ENCODE data around the gene SLC25A47. TPM values are rescaled to one million over a fixed set of nuclear protein-coding genes. Genes with fewer than 3 reads are reported as not detected.

The SLC25A47 gene
- total RNA-seq, 3 donors from 2014 or later: 0.17 TPM; not detected in 2

- H3K9me3 ChIP-seq: no peaks in the 10 kb centered on the region
- DNase-seq (no peak), ATAC-seq (no peak)
- H3K4me1 ChIP-seq (ENCODE audit: low read depth): no peaks in the 10 kb centered on the region
- H3K36me3 ChIP-seq (ENCODE audit: low read depth): no peaks in the 10 kb centered on the region
- H3K4me3 ChIP-seq: no peak overlapping the region
- intact Hi-C loops (cut with DNase I, micrococcal nuclease): no loop called here
- TF ChIP-seq CTCF (IDR thresholded peaks at IDR 0.05): no peak
Measured at GRCh38 chr14:100350986-100351385, 27.8 kb downstream of the SLC25A47 start.

GRCh38 chr14:100358396-100358795 lies 35.3 kb downstream of the SLC25A47 start:
- DNase-seq (no peak), ATAC-seq (no peak)
- no peaks in the 10 kb centered on the region for H3K9me3 ChIP-seq
- intact Hi-C loops (cut with DNase I, micrococcal nuclease): no loop called here
- H3K36me3 ChIP-seq (ENCODE audit: low read depth): no peaks in the 10 kb centered on the region
- no peak overlapping the region for H3K4me3 ChIP-seq
- no peak for TF ChIP-seq CTCF (IDR thresholded peaks at IDR 0.05)
- H3K4me1 ChIP-seq (ENCODE audit: low read depth): no peaks in the 10 kb centered on the region

- intact Hi-C loops (cut with DNase I, micrococcal nuclease): no loop called here
- no peak overlapping the region for H3K4me3 ChIP-seq
- no peak for TF ChIP-seq CTCF (IDR thresholded peaks at IDR 0.05)
- no peaks in the 10 kb centered on the region for H3K36me3 ChIP-seq (ENCODE audit: low read depth)
- ATAC-seq: no peak
- H3K9me3 ChIP-seq: no peaks in the 10 kb centered on the region
- no peak for DNase-seq
- no peaks in the 10 kb centered on the region for H3K4me1 ChIP-seq (ENCODE audit: low read depth)
Measured at GRCh38 chr14:100359111-100359510, 36.0 kb downstream of the SLC25A47 start.

- intact Hi-C loops (cut with DNase I, micrococcal nuclease): no loop called here
- Histone ChIP-seq H3K9me3 (no peaks in the 10 kb centered on the region), H3K4me1 (ENCODE audit: low read depth) (no peaks in the 10 kb centered on the region), H3K36me3 (ENCODE audit: low read depth) (no peaks in the 10 kb centered on the region), H3K4me3 (no peak overlapping the region)
- ATAC-seq (no peak), DNase-seq (no peak)
- TF ChIP-seq CTCF (IDR thresholded peaks at IDR 0.05): no peak
Measured at GRCh38 chr14:100359881-100360280, 36.7 kb downstream of the SLC25A47 start.

- Histone ChIP-seq H3K4me1 (ENCODE audit: low read depth) (no peaks in the 10 kb centered on the region), H3K4me3 (no peak overlapping the region), H3K36me3 (ENCODE audit: low read depth) (no peaks in the 10 kb centered on the region), H3K9me3 (no peaks in the 10 kb centered on the region)
- intact Hi-C loops (cut with DNase I, micrococcal nuclease): no loop called here
- DNase-seq (no peak), ATAC-seq (no peak)
- no peak for TF ChIP-seq CTCF (IDR thresholded peaks at IDR 0.05)
Measured at GRCh38 chr14:100361626-100362025, 38.5 kb downstream of the SLC25A47 start.

GRCh38 chr14:100362311-100362927 lies 39.3 kb downstream of the SLC25A47 start:
- no peaks in the 10 kb centered on the region for H3K36me3 ChIP-seq (ENCODE audit: low read depth)
- no peaks in the 10 kb centered on the region for H3K4me1 ChIP-seq (ENCODE audit: low read depth)
- TF ChIP-seq CTCF (IDR thresholded peaks at IDR 0.05): no peak
- no peaks in the 10 kb centered on the region for H3K9me3 ChIP-seq
- no peak for DNase-seq
- intact Hi-C loops (cut with DNase I, micrococcal nuclease): no loop called here
- ATAC-seq: no peak
- no peak overlapping the region for H3K4me3 ChIP-seq
